Measurements from ENCODE around the gene CUBN.
"Not testable (repeated sequence)": the region's sequence is repeated elsewhere in the genome, so short reads cannot be mapped to it uniquely, and the experiment has no call there.

Gene CUBN

DNA sequence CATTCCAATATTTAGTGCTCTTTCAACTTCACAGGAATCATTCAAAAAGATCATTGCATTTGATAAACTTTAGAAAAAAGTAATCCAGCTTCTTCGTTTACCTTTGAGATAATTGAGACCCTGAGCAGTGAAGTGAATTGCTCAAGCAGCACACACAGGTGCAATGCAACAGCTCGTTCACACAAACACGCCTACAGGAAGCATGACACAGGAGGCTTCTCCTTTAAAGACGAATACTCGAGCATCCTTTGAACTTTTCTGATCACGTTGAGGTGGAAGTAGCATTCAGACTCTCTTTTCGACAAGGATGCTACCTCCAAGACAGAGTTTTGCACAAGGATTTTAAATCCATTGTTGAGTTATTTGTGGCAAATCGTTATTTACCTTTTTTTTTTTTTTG lies 294.4 kb downstream of the CUBN start:
- no peak overlapping the region for H3K4me3 ChIP-seq (ENCODE audit: low read depth, low read length)

DNA sequence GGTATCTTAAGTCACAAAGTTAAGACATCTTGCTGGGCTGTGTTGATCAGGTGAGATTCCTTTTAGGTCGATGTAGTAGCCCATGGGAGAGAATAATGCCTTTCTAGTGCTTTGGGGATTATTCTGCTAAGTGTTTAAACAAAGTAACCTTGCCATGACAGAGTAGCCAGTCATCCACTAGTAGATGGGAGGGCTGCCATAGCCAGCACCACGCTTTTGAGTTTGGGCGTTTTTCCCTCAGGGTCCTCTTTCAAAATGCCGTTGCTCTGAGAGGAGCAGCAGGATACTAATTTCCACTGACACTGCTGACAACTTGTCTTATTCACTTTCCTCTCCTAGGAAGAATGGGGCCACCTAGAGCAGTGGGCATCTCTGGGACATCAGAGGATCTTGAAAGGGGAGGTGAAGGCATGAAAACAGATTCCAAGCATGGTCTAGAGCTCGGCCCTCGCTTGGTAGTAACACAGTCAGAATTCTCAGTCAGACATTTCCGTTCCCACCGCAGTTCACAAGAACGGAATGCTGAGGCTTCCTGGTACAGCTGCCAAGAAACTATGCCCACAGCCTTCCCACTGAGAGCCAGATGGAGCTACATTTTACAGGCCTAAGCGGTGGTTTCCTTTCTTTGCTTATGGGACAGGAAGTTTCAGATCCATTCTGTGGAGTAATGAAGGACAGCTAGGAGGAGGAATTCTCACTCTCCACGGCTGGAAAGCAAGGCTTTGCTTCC lies 297.1 kb downstream of the CUBN start:
- H3K4me3 ChIP-seq (ENCODE audit: low read depth, low read length) = no peak overlapping the region

- H3K4me3 ChIP-seq (ENCODE audit: low read depth, low read length) = no peak overlapping the region
Observed at GRCh38 chr10:16828701-16829175, 300.9 kb downstream of the CUBN start.

- H3K4me3 ChIP-seq (ENCODE audit: low read depth, low read length) = no peak overlapping the region
Observed at GRCh38 chr10:16828114-16828568, 301.5 kb downstream of the CUBN start.

- H3K4me3 ChIP-seq (ENCODE audit: low read depth, low read length) = not testable (repeated sequence)
Observed at GRCh38 chr10:16827474-16827873, 302.1 kb downstream of the CUBN start.

- H3K4me3 ChIP-seq (ENCODE audit: low read depth, low read length) = no peak overlapping the region
Observed at GRCh38 chr10:16822726-16823360, 306.8 kb downstream of the CUBN start.

GRCh38 chr10:16822027-16822426 lies 307.6 kb downstream of the CUBN start:
- no peak overlapping the region for H3K4me3 ChIP-seq (ENCODE audit: low read depth, low read length)

DNA sequence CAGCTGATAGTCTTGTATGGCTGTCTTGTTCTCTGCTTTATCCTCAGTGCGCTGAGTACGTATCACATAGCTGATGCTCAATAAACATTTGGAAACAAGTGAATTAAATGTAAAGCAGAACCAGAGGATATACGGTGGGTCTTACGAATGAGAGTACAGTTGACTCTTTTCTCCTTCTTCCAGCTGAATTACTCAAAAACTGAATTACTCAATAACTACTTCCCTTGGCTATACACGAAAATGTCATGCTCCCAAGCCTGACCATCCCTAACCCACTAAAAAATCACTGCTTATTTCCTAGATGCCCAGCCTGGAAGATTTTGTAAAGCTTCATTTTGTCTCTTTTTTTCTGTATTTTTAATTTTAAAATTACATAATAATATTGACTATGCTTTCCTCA lies 309.2 kb downstream of the CUBN start:
- H3K4me3 ChIP-seq (ENCODE audit: low read depth, low read length) = no peak overlapping the region

DNA sequence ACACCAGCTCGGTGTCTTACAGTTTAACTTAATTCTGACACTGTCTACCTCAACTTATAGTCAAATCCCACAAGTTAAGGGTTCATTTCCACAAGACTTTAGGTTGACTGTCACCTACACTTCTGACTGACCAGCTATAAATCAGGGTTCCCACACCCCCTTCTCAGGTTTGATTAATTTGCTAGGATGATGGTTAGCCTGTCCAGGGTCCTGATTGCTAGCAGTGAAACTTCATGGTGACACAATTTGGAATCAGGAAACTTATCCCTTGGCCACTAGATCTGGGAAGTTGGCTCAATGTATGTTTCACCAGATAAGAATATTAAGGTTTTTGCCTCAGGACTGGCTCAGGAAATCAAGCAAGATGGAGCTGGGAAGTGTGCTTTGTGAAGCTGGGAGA lies 309.6 kb downstream of the CUBN start:
- no peak overlapping the region for H3K4me3 ChIP-seq (ENCODE audit: low read depth, low read length)

GRCh38 chr10:16819436-16819835 lies 310.2 kb downstream of the CUBN start:
- H3K4me3 ChIP-seq (ENCODE audit: low read depth, low read length) = no peak overlapping the region

DNA sequence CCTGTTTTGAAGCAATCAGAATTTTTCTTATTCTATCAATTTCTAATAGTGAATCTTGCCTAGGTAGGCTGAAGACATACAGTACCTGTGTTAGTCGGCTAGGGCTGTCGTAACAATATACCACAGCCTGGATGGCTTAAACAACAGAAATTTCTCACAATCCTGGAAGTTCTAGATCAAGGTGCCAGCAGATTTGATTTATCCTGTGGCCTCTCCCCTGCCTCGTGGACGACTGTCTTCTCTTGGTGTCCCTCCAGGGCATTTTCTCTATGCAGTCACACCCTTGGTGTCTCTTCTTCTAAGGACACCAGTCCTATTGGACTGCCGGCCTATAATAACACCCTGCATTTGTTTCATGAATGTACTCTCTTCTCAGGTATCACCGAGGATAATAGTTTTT lies 310.6 kb downstream of the CUBN start:
- no peak overlapping the region for H3K4me3 ChIP-seq (ENCODE audit: low read depth, low read length)

GRCh38 chr10:16817125-16818019 lies 312.2 kb downstream of the CUBN start, which contains the start of gene RSU1:
Gene RSU1 (minus strand): TSS chr10:16817424. CDS start chr10:16817081, 343 bp downstream.
- peak within 1 kb of the TSS; percentile 95 for H3K4me3 ChIP-seq (ENCODE audit: low read depth, low read length)

DNA sequence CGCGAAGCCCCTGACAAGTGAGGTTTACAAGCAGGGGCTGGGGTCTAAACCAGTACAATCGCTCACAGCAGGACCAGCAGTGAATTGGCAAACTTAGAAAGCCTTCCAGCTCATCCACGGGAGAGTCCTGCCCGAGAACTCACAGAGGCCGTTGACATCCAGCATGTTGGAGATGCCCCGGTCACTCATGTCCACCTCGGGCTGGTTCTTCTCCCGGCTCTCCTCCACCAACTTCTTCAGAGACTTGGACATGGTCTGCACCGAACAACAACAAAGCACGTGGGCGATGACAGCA lies 312.8 kb downstream of the CUBN start:
- H3K4me3 ChIP-seq (ENCODE audit: low read depth, low read length) = peak overlapping the region; percentile 95

DNA sequence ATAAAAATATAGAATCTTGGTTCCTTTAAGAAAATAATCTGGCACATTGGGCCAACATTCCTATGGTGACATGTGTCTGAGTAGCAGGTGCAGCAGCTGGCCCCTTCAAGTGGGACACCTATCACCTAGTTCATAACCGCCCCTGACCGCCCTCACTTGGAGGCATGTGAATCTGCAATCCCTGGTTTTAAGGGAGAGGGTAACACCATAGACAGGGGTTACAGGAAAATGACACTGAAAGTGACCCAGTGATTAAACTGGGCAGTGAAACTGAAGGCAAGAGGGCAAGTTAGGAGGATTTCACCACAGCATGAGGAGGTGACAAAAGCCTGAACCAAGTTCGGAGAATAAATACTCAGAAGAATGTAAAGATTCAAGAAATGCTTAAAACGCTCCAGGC lies 313.4 kb downstream of the CUBN start:
- H3K4me3 ChIP-seq (ENCODE audit: low read depth, low read length) = peak overlapping the region; percentile 95

DNA sequence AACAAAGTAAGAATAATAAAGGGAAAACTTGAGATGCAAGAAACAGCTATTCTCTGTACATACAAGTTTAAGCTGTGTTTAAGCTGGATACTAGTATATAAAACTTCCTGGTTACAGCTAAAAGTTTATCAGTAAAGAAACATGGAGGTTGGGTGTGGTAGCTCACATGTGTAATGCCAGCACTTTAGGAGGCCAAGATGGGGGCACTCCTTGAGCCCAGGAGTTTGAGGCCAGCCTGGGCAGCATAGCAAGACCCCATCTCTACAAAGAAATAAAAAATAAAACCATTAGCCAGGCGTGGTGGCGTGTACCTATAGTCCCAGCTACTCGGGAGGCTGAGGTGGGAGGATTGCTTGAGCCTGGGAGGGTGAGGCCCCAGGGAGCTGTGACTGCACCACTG lies 315.6 kb downstream of the CUBN start:
- H3K4me3 ChIP-seq (ENCODE audit: low read depth, low read length) = no peak overlapping the region

- no peak overlapping the region for H3K4me3 ChIP-seq (ENCODE audit: low read depth, low read length)
Observed at GRCh38 chr10:16812676-16813075, 316.9 kb downstream of the CUBN start.

DNA sequence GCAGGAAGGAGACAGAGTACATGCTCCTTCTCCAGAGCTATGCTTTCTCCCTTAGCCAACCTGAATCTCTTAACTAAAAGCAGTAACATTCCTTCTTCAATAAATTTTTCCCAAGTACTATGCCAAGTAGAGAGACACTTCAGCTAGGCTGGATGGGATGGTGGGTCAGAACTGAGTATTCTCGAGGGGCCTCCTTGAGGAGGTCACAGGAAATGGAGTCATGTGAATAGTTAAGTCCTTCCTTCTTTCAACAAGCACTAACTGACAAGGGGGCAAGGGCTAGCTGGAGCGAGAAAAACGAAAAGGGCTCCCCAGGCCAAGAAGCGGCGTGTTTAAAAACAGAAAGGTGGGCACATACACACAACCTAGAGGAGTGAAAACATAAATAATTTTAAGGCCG lies 317.8 kb downstream of the CUBN start:
- no peak overlapping the region for H3K4me3 ChIP-seq (ENCODE audit: low read depth, low read length)

GRCh38 chr10:16811292-16811691 lies 318.3 kb downstream of the CUBN start:
- no peak overlapping the region for H3K4me3 ChIP-seq (ENCODE audit: low read depth, low read length)

GRCh38 chr10:16809074-16809718 lies 320.4 kb downstream of the CUBN start:
- no peak overlapping the region for H3K4me3 ChIP-seq (ENCODE audit: low read depth, low read length)

DNA sequence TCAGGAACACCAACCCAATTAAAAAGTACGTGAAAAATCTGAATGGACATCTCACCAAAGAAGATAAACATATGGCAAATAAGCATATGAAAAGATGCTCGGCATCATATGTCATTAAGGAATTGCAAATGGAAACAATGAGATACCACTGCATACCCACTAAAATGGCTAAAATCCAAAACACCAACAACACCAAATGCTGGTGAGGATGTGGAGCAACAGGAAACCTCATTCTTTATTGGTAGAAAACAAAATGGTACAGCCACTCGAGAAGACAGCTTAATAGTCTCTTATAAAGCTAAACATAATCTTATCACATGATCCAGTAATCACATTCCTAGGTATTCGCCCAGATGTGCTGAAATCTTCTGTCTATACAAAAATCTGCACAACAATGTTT lies 325.5 kb downstream of the CUBN start:
- H3K4me3 ChIP-seq (ENCODE audit: low read depth, low read length) = no peak overlapping the region

- H3K4me3 ChIP-seq (ENCODE audit: low read depth, low read length) = no peak overlapping the region
Observed at GRCh38 chr10:16803464-16803863, 326.1 kb downstream of the CUBN start.
